Measurements from ENCODE around the gene DIPK1B. TPM values are rescaled to one million over a fixed set of nuclear protein-coding genes. Genes with fewer than 3 reads are reported as not detected.
"Not testable (repeated sequence)": the region's sequence is repeated elsewhere in the genome, so short reads cannot be mapped to it uniquely, and the experiment has no call there.

Gene DIPK1B
- total RNA-seq, 1 experiment from 2014 or later = not detected

DNA sequence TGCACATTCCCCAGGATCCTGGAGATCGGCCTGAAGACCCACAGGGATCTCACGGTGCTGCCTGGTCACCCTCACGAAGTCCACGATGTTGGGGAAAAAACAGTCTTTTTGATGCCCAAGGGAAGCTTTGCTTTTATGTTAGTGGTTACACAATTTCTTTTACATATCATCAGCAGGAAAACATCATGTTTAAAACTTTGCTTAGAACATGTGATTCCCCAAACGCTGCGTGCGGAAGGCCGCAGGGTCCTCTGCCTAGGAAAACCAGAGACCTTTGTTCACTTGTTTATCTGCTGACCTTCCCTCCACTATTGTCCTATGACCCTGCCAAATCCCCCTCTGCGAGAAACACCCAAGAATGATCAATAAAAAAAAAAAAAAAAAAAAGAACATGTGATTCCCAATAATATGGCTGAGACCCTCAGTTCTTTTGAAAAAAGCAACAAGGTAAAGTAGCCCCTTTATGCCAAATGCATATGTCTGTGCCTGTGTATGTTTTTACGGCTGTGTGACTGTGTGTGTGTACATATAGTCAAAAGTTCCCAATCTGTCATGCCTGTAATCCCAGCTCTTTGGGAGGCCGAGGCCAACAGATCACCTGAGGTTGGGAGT is 13.6 kb upstream of the DIPK1B start:
- DNase-seq (ENCODE audit: low spot score) = no peak

DNA sequence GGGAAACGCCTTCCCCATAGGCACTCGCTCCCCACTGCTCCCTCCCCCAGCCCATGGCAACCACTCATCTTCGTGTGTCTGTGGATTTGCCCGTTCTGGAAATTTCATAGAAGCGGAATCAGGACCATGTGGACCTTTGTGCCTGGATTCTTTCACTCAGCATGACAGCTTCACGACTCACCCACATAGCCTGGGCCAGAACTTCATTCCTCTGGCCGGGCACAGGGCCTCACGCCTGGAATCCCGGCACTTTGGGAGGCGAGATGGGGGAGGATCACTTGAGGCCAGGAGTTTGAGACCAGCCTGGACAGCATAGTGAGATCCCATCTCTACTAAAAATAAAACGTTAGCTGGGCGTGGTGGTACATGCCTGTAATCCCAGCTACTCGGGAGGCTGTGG is 12.1 kb upstream of the DIPK1B start:
- no peak for DNase-seq (ENCODE audit: low spot score)

DNA sequence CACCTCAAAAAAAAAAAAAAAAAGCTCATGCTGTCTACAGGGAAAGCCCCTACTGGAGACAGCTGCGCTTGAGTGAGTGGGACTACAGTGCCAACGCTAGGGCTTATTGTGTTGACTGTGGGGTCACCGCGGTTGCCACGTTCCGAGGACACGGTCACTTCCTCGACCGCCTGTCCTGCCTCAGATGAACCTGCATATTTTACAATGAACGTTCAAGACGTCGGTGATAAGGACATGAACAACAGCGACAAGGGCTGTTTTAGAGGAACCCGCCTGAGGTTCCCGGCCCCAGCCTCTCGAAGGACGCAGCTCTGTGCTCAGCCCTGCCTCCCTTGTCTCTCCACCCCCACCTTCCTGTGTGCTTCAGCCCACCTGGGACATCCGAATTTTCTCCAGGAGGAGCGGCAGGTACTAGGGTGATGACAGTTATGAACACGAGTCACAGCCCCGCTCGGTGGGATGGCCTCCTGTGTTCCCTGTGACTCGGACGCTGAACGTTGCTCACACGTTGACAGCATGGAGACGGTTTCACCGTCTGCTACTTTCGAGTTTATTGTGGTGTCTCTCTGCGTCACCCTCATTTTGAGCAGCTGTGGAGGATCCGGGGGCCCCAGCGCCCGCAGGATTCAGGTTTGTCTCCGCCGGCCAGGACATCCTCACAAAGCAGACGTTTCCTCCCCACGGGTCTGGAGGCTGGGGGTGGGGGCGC is 11.3 kb upstream of the DIPK1B start:
- no peak for DNase-seq (ENCODE audit: low spot score)

DNA sequence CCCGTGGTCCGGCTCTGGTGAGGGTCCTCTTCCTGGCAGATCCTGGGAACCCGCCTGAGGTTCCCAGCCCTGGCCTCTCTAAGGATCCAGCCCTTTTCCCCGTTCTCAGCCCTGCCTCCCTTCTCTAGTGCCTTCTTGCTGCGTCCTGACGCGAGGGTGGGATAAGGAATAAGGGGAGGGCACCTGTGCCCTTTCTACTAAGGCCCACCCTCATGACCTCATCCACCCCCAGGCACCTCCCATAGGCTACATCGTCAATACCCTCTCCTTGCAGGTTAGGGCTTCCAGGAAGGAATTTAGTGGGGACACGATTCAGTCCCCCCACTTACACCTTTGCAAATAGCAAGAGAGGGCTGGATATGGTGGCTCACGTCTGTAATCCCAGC is 10.7 kb upstream of the DIPK1B start:
- DNase-seq (ENCODE audit: low spot score) = no peak

DNA sequence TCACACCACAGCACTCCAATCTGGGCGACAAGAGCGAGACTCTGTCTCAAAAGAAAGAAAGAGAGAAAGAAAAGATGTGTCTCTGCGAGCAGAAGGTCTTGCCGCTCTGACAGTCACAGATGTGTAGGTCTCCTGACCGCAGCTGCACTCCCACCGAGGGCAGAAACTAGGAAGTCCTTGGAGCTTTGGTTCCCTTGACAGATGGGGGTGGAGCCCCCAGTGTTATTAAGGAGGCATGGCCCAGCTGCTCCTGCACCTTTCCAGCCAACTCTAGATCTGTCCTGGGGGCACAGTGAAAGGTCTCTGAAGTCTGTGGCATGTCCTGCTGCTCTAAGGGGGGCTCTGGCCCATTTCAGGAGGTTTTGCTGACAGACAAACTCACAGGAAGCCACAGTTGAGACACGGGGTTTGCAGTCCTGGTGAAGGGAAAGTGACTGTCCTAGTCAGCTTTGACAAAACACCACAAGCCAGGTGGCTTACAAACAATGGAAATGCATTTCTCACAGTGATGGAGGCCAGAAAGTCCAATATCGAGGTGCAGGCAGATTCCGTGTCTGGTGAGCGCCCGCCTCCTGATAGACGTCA is 9.0 kb upstream of the DIPK1B start:
- no peak for DNase-seq (ENCODE audit: low spot score)

DNA sequence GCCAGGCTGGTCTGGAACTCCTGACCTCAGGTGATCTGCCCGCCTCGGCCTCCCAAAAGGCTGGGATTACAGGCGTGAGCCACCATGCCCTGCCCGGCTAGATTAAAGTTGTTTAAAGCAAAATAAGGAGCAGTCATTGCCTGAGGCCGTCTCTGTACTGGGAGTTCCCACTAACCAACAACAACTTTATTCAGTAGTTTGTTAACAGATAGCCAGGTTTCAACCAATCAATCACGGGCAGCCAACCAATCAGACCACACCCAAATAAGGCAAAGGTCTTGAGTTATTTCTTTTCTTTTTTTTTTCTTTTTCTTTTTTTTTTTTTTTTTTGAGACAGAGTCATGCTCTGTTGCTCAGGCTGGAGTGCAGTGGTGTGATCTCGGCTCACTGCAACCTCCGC is 7.6 kb upstream of the DIPK1B start:
- not testable (repeated sequence) for DNase-seq (ENCODE audit: low spot score)

DNA sequence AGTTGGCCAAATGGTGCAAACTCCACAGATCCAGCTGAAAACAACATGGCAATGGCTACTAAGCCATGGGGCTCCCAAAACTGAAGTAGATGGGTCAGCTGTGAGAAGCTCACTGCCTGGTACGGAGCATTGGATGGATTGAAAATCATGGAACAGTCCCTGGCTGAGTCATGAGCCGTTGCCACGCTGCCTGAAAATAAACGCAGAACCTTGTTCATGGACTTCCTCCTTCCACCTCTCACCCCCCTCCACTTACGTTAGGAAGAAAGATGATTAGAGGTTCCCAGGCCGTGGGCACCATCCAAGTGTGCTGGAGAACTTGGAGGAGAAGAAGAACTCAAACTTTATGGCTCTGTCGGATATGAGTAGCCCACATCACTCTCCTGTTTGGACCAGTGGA is 6.8 kb upstream of the DIPK1B start:
- peak; percentile 47 for DNase-seq (ENCODE audit: low spot score)

DNA sequence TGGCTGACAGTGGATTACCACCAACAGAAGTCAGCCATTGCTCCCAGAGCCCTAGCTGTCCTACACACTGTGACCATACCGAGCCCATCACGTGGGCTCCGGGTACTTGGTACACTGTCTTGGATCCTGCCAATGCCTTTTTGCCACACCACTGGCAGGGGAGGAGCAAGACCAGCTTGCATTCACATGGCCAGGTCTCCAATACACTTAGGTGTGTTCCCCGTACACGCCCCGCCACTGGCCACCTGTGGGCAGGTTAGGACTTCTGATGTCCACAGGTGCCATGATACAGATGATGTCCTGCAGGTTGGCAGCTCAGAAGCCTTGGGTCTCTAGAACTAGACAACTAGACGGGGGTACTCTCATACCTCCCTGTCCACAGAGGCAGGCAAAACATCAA is 5.4 kb upstream of the DIPK1B start:
- DNase-seq (ENCODE audit: low spot score) = no peak

DNA sequence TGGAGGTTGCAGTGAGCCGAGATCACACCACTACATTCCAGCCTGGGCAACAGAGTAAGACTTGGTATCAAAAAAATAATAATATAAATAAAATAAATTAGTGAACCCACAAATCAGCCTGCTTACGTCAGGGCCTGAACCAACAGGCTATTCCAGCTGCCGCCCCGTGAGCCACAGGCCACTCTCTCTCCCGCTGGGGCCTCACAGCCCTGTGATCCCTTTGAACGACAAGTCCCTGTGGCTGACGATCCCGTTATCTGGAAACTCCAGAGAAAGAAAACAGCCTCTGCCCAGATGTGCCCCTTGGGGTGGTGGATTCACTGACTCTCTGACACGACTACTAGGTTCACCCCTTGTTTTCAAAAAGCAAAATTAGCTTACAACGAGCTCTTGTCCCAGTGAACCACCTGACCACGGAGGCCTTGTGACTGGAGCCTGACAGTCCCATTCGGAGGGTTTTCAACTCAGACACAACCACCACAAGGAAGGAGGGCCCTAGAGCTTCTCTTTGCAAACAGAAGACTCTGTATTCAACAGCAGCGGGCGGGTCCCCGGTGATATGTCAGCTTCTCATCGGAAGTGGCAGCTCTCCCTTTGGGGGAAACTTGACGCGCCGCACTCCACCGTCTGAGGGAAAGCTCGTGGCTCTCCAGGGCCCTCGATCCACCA is 4.4 kb upstream of the DIPK1B start:
- no peak for DNase-seq (ENCODE audit: low spot score)

DNA sequence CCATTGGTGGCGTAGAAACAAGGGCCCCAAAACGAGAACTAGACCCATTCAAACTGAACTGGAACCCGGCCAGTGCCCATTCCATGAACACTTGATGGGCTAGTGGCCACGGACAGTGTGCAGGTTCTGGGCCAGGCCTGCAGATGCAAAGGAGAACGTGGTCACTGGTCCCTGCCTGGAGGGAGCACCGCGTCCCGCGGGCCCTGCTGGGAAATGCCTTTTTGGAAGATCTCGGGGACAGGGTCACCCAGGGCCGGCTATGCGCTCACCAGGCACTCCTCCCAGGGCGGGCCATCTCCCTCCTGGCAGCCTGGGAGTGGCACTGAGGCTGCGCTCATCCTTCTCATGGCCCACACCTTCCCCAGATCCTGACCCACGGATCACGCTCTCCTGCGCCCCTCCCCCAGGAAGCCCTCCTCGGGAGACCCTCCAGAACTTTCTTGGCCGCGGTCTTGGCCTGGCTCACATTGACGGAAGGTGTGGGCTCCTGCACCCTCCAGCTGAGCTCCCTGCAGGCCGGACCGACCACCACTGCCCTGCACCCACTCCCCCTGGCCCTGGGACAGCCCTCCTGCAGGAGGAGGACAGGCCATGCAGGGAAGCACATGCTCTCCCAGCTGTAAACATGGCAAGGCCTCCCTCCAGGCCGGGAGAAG is 2.8 kb upstream of the DIPK1B start:
- no peak for DNase-seq (ENCODE audit: low spot score)

DNA sequence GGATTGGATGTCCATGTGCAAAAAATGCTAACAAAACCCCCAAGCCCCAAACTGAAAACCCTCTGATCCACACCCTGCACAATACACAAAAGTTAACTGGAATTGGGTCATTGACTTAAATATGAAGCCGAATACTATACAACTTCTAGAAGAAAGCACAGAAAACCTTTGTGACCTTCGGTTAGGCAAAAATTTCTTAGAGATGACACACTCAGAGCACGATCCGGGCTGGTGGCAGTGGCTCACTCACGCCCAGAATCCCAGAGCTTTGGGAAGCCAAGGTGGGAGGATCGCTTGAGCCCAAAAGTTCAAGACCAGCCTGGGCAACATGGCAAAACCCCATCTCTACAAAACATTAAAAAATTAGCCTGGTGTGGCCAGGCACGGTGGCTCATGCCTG is 1.8 kb upstream of the DIPK1B start:
- DNase-seq (ENCODE audit: low spot score) = no peak

DNA sequence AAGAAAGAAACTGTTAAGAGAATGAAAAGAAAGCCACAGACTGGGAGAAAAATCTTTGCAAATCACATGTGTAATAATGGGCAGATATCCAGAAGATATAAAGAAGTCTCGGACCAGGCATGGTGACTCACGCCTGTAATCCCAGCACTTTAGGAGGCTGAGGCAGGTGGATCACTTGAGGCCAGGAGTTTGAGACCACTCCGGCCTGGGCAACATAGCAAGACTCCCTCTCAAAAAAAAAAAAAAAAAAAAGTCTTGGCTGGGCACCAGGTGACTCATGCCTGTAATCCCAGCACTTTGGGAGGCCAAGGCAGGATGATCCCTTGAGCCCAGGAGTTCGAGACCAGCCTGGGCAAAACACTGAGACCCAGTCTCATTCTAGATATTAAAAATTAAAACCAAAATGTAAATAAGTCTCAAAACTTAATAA is 1.1 kb upstream of the DIPK1B start:
- DNase-seq (ENCODE audit: low spot score) = not testable (repeated sequence)

DNA sequence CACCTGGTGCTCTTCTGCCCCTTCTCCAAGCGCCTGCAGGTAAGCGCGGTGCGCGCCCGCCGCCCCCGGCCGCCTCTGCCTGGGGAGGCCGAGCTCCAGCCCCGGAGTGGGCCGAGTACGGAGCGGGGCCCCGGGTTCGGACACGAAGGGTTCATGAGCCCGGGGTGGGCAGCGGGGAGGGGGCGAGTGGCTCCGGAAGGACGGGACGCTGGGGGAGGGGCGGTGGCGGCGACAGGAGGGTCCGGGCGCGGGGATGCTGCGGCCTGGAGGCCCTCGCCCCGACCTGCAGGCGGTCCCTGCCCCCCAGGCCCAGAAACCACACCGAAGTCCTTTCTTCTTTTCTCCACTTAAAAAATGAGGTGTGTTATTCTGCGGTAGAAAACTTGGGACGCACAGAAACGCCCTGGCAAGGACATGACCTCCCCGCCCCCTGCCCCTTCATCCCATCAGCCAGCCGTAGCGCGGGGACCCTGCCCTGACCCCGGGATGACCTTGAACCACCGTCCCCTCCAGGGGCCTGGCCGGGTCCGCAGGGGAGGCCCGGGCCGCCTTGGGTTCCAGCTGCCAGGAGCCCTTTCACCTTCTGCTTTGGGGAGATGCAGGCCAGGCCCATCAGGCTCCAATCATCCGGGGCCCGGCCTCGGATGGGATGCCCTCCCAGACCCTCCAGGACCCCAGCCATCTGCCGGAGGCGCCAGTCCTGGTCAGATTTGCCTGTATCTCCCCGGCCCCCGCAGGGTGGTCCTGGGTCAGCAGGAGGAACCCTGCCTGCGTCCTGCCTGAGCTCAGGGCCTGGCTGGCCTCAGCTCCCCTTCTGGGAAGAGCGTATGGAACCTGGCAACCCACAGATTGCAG is 545 bp downstream of the DIPK1B start:
- no peak for DNase-seq (ENCODE audit: low spot score)

DNA sequence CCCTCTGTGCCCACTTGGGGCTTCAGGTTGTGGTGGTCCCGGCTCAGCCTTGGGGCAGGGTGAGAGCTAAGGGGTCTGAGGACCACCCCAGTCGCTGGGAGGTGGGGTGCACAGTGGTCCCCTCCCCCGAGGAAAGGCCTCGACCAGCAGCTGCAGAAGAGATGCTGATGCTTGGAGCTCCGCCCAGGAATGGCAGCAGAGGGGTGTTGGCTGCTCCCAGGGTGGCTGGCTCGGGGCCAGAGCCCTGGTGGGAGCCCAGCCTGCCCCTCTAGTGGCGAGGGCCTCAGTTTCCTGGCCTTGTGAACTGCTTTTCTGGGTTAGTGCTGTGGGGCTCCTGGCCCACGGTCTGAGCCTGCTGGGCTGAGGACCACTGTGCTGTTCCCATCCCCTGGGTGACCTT is 1.2 kb downstream of the DIPK1B start:
- DNase-seq (ENCODE audit: low spot score) = no peak

DNA sequence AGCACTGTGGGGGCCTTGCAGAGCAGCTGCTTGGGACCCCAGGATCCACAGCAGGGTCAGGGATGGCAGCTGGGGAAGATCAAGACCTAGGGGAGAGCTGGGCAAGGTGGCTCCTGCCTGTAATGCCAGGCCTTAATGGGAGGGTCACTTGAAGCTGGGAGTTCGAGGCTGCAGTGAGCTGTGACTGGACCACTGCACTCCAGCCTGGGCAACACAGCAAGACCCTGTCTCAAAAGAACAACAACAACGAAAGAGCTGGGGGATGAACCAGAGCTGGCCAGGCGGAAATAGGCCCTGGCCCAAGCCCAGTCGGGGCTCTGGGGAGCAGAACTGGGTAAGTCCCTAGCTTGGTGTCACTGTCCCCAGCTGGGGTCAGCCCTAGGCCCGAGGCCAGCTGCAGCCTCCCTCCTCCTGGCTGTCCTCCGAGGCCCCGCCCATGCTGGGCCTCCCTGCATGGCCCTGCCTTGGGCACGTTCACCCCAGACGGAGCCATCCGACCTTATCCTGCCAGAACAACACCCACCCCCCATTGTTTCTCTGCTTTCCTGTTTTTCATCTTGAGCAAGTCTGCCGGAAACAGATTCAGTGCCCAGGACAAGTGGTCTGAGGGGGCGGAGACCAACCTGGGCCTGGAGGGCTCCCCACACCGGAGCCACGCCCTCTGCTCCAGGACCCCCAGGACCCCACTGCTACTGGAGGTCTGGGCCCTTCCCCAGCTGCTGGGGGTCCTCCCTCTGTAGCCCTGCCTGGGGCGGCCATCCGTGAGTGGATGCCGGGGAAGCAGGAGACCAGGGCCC is 1.9 kb downstream of the DIPK1B start:
- DNase-seq (ENCODE audit: low spot score) = no peak

DNA sequence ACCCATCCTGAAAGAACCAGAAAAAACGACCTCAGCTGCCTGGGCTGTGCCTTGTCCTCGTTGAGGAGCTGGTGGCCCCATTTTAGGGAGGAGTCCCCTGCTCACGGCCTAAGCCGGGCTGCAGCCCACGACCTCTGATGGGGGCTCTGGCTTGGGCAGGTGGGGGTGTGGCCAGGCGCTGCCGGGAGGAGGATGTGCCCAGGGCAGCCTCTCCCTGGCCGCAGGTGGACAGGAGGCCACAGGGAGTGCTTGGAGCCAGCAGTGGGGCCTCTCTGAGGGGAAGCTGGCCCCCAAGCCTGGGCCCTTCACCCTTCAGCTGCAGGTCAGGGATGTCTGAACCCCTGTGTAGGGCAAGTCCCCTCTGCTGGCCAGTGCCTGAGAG is 2.5 kb downstream of the DIPK1B start:
- no peak for DNase-seq (ENCODE audit: low spot score)

DNA sequence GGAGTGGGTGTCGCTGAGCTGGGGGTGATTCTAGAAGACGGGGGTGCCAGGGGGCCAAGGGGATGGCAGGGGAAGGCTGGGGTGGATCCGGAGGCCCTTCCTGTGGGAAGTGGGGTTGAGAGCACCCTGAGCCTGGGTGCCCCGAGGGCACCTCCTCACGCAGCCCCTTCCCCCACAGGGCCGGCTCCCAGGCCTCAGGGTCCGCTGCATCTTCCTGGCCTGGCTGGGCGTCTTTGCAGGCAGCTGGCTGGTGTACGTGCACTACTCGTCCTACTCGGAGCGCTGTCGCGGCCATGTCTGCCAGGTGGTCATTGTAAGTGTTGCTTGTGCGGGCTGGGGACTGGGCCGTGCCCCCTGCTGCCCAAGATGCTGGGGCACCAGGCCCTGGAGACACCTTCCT is 5.0 kb downstream of the DIPK1B start:
- DNase-seq (ENCODE audit: low spot score) = no peak

DNA sequence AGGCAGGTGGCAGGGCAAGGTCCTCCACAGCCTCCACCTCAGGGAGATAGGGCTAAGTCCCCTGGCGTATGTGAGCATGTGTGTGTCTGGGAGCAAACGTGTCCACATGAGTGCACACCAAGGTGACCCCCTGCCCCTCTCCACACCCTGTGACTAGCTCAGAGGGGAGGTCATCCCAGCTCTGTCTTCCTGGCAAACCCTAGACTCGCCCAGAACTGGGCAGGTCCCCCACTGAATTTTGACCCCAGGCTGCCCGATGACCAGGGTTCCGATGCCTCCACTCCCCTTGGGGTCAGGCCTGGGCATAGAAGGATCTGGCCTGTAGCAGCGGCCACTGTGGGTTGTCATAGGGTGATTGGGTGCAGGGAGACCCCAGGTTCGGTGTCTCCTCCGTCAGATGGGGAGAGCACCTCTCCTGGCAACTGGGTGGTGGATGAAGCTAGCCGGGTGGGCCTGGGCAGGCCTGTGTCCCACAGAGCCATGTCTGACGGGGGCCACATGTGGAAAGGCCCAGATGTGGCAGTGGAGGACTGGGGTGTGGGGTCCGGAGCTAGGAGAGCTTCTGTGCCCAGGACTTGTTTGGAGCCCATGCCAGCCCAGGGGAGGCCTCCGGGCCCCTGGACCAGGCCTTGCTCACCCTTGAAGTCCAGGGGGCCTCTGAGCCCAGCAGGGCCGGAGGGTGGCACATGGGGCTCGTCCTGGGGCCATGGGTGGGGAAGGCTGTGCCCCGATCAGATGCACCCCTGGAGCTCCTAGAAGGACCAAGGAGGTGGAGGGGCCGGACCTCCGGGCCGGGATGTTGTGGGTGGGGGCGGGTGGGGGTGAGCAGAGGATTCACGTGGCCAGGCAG is 6.2 kb downstream of the DIPK1B start:
- DNase-seq (ENCODE audit: low spot score) = no peak

DNA sequence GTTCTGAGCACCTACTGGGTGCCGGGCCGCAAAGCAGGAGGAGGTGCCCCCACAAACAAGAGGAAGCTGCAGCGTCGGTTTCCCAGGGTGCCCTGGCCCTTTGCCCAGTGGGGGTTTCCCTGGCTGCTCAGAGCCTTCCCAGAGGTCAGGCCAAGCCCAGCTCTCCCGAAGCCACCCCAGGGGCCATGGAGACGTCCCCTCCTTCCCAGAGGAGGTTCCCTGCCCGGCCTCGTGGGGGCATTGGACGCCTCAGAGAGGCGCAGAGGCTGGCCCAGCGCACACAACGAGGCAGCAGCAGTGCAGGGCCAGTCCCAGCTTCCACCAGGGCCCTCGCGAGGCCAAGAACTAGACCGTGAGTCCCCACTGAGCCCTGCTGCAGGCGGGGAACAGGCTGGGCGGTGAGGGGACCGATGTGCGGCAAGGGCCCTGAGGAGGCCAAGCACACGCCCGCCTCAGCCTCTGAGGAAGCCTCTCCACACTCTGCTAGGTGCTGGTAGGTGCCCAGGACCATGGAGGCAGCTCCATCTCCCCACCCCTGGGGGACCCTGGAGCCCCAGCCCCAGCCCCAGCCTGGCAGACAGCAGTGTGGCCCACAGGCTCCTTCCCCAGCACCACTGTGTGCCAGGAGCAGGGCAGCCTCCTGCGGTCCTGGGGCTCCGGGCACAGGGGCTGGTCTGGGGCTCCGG is 7.0 kb downstream of the DIPK1B start:
- no peak for DNase-seq (ENCODE audit: low spot score)
